HS-27A (cell line): ENCODE results near the gene GGT7.
"Not testable (repeated sequence)": the region's sequence is repeated elsewhere in the genome, so short reads cannot be mapped to it uniquely, and the experiment has no call there.

Experiments used
- DNase-seq: peaks from one replicate; pipeline ENCODE4 v3.0.0-alpha.2; 2012; ENCODE audit warnings: low read depth, missing footprints

GGT7 gene

DNA sequence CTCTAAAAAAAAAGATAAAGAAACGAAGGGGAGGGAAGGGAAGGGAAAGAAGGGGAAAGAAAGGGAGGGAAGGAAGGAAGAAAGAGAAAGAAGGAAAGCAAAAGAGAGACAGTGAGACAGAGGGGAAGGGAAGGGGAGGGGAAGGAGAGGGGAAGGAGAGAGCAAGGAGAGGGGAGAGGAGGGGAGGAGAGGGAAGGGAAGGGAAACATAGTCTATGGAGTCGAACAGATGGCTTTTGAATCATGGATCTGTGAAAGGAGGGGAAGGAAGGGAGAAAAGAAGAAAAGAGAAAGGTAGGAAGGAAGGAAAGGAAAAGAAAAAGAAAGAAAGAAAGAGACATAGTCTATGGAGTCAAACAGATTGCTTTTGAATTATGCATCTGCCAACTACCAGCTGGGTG, 30.5 kb downstream of the GGT7 start:
- no peak for DNase-seq

DNA sequence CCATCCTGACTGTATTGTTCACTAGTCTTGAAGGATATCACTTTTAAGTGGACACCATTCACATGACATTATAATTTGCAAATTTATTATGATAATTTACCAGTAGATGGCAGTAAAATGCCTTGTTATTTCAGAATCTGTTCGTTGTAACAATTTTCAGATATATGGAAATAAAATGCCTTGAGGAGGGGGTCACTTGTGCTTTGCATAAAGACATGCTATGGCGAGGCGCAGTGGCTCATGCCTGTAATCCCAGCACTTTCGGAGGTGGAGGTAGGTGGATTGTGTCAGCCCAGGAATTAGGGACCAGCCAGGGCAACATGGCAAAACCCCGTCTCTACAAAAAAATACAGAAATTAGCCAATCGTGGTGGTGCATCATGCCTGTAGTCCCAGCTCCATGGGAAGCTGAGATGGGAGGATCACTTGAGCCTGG, 38.2 kb downstream of the GGT7 start:
- DNase-seq: peak; percentile 14

DNA sequence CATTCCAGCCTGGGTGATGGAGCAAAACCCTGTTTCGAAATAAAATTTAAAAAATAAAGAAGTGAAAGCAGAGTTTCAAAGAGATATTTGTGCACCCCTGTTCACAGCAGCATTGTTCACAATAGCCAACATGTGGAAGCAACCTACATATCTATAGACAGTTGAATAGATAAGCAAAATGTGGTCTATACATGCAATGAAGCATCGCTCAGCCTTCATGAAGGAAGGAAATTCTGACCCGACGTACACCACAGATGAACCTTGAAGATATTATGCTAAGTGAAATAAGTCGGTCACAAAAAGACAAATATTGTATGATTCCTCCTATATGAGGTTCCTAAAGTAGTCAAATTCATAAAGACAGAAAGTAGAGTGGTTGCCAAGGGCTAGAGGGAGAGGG, 40.7 kb downstream of the GGT7 start:
- no peak for DNase-seq

DNA sequence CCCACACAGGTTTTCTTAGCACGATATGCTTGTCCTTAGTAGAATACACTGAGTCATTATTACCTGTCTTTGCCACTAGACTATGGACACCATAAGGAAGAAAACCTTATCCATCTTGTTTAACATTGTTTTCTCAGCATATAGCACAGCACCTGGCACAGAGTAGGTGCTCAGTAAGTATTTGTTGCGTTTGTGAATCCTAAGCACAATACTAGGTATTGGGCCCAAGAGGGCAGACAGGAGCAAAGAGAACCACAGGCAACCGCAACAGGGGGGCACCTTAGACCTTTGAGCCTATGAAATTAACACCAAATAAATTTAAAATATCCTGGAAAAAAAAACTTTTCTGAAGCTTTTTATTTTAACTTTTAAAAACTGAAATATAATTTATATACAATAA, 43.5 kb downstream of the GGT7 start:
- DNase-seq: no peak

DNA sequence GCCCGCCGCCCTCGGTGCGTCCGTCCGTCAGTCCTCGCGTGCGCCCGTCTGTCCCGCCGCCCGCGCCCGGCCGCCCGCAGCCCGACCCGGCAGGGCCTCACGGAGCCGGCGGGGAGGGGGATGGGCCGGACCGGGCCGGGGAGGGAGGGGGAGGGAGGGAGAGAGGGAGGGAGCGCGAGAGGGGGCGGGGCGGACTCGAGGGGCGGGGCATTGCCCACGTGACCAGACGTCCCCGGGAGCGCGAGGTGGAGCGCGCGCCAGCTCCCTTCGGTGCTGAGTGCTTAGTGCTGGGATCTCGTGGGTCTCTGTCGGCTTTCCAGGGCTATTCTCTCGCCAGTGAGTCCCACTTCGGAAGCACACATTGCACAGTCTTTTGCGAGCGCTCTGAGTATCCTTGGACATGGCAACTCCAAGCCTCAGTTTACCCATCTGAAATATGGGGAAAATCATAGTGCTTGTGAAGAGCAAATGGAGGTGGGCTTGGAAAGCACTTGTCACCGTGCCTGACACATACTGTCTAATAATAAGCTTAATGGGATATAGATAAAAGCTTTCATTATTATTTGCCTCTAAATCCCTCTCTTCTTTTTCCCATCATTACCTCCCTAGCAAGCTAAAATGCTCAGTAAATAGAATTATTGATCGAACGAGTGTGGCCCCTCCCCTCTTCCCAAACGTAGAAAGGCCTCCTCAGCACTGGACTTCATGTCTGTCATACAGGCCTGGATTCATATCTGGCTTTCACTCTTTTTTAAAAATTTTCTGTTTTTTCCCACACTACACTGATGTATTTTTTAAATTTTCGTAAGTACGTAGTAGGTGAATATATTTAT, 46.9 kb downstream of the GGT7 start, which contains the start of gene NCOA6:
NCOA6 (minus strand) TSS at position 122 of the 833 bp plus-strand sequence. CDS start 43,296 bp downstream, outside the sequence.
- peak; percentile 51 for DNase-seq

DNA sequence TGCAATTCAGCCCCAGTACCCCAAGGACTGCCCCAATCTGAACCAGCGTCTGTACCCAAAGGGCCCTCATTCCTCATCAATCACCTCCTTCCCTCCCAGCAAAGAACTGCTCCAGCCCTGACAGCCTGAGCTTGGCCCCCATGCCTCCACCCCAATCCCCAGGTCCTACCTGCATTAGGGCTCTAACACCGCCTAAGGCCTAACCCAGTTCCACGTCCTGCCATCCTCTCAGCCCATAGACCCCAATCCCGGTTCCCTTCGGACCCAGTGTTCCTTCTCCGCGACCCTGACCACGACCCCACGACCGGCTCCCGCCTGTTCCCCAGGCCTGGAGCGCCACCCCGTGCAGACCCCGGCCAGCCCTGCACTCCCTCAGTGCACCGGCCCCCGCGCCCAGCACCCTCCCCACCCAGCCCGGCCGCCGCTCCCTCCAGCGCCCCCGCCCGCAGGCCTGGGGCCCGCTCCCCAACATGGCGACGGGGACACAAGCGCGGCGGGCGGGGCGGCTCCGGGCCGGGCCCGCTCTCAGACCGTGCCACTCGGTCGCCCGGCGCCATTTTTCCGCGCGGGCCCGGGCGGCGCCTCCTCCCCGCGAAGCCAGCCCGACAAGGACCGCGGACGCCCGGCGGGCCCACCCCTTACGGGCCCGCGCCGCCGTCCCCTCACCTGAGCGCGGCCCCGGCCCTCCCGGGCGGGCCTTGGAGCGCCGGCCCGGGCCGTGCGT, 47.7 kb downstream of the GGT7 start:
- DNase-seq: peak; percentile 20

DNA sequence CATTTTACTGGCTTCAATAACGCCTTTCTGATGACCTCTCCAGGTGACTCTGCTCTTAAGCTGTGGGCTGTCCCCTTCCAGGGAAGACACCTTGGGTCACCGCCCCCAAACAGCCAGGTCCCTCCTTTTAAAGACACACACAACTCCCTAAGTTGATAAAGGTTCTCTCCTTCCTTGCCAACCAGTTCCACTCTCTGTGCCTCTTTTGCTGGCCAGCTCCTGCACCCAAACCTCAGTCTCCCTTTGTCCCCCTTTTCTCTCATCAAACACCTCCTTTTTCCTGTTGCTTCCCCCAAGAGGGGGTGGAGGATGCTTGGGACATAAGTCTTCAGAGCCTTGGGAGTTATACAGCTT, 48.2 kb downstream of the GGT7 start:
- DNase-seq: peak; percentile 45

DNA sequence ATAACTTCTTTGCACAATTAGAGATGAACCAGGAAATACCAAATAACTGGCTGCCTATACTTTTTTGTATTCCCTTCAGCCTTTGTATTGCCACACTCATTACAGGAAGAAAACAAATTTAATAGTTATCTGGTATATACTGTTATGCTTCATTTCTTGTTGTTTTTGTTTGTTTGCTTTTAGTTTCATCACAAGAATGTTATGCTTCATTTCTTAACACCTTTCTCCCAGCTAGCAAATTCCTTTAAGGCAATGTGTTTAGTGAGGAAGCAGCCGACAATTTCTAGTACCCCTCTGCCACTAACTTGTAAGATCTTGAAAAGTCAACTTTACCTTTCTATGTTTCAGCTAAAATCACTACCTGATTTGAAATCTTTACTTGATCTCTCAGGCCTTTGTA, 48.6 kb downstream of the GGT7 start:
- DNase-seq: no peak

DNA sequence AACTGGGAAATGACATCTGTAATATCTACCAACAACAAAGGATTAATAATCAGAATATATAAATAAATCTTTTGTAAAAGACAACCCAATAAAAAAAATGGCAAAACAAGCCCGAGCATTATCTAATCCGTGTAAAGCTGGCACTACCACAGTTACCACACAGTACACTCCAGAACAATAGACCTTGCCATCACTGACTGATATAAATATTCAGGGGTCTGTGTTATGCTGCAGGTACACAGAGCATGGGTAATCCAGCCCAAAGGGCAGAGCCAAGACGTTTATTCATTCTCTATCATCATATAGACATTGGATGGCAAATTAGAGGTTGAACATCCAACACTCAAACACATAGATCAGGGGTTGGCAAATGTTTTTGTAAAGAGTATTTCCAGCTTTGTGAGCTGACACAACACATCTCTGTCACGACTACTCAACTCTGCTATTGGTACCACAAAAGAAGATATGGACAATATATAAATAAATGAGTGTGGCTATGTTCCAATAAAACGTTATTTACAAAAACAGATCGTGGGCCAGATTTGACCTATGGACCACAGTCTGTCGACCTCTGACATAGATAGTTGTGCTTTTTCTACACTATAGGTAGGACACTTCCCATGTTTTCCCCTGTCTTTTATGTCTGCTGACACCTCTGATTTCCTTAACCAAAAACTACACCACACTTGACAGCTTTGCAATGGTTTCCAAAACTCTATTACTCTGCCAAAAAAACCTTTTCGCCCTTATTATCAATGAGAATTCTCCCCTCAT, 51.7 kb downstream of the GGT7 start:
- DNase-seq: no peak

DNA sequence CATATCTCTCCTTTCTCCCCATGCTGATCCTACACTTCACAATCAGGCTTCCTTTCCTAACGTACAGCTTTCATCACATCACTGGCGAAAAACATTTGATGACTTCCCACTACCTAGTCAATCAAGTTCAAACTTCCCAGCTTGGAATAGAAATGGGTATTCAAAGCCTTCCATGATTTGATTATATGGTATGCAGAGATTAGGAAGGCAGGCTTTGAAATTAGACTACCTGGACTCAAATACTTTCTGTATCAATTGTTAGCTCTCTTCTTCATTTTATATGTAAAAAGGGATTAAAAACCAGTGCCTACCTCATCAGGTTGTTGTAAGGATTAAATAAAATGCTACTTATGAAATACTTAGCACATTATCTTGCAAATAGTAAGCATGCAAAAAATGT, 54.9 kb downstream of the GGT7 start:
- no peak for DNase-seq

DNA sequence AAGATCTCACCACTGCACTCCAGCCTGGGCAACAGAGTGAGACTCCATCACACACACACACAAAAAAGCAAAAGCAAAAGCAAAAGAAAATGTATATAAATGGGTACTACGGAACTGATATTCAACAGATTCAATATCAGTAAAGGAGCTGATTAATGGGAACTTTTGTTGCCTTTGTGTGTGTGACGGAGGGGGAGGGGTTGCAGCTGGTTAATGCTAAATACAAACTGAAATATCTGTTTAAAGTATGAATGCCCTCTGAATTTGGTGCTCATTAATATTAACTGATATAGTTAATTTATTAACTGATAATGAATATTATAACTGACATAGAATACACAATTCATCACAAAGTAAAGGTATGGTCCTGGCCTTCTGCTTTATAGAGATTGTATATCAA, 55.6 kb downstream of the GGT7 start:
- no peak for DNase-seq

DNA sequence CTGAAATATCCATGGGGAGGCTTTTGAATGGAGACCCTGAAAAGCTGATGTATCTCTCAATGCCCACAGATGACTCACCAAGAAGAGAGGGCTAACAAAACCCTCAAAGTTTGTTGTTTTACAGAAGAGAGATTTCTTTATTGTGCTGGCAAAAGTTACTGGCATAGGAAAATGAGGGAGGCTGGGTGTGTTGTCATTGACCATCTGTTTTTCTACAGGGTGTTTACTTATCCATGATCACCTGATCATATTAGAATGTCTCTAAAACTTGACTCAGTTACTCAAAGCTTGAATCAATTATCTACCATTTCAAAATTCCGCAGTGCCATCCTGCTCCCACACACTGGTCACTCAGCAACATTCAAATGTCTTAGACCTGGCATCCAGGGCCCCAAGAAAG, 57.0 kb downstream of the GGT7 start:
- DNase-seq: no peak

DNA sequence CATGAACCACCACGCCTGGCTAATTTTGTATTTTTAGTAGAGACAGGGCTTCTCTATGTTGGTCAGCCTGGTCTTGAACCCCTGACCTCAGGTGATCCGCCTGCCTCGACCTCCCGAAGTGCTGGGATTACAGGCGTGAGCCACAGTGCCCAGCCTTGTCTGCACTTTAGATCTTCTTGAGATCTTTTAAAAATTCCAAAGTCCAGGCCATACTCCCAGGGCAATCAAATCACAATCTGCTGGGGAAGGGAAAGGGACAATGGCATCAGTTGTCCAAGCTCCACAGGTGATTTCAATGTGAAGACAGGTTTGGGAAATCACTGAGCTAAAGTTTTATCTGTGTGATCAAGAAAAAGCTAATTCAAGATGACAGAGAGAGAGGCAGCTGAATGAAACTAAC, 64.1 kb downstream of the GGT7 start:
- DNase-seq: no peak

DNA sequence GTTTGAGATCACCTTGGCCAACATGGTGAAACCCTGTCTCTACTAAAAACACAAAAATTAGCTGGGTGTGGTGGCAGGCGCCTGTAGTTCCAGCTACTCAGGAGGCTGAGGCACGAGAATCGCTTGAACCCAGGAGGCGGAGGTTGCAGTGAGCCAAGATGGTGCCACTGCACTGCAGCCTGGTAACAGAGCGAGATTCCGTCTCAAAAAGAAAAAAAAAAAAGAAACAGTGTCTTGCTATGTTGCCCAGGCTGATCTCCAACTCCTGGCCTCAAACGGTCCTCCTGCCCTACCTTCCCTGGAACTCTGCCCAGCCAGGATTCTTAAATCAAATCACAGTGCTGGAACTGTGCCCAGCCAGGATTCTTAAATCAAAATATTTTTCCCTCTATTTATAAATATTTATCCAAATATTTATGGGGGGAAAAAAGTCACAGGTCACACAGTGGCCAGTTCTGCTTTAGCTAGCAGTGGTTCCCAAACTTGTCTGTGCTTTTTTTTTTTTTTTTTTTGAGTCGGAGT, 64.7 kb downstream of the GGT7 start:
- DNase-seq: not testable (repeated sequence)

DNA sequence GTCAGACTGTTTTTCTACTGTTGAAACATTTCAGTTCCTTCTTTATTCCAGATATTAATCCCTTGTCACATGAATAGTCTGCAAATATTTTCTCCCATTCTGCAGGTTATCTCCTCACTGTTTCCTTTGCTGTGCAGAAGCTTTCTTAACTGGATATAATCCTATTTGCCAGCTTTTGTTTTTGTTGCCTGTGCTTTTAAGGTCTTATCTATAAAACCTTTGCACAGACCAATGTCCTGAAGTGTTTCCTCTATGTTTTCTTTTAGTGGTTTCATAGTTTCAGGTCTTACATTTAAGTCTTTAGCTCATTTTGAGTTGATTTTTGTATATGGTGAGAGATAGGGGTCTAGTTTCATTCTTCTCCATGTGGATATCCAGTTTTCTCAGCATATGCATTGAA, 66.4 kb downstream of the GGT7 start:
- DNase-seq: no peak

DNA sequence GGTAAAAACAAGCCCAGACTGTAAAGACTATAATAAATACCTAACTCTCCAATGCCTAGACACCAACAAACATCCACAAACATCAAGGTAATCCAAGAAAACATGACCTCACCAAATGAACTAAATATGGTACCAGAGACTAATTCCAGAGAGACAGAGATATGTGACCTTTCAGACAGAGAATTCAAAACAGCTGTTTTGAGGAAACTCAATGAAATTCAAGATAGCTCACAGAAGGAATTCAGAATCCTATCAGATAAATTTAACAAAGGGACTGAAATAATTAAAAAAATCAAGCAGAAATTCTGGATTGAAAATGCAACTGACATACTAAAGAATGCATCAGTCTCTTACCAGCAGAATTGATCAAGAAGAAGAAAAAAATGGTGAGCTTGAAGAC, 73.8 kb downstream of the GGT7 start:
- no peak for DNase-seq

DNA sequence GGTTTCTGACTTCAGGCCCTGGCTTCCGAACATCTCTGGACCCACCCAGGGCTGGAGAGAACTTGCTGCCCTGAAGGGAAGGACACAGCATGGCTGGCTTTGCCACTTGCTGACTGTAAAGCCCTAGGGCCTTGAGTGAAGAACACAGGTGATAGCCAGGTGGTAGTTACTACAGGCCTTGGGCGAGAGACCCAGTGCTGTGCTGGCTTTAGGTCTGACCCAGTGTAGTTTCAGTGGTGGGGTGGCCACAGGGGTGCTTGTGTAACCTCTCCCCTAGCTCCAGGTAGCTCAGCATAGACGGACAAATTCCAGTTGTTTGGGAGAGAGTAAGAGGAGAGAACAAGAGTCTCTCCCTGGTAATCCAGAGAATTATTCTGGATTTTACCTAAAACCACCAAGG, 74.3 kb downstream of the GGT7 start:
- no peak for DNase-seq

DNA sequence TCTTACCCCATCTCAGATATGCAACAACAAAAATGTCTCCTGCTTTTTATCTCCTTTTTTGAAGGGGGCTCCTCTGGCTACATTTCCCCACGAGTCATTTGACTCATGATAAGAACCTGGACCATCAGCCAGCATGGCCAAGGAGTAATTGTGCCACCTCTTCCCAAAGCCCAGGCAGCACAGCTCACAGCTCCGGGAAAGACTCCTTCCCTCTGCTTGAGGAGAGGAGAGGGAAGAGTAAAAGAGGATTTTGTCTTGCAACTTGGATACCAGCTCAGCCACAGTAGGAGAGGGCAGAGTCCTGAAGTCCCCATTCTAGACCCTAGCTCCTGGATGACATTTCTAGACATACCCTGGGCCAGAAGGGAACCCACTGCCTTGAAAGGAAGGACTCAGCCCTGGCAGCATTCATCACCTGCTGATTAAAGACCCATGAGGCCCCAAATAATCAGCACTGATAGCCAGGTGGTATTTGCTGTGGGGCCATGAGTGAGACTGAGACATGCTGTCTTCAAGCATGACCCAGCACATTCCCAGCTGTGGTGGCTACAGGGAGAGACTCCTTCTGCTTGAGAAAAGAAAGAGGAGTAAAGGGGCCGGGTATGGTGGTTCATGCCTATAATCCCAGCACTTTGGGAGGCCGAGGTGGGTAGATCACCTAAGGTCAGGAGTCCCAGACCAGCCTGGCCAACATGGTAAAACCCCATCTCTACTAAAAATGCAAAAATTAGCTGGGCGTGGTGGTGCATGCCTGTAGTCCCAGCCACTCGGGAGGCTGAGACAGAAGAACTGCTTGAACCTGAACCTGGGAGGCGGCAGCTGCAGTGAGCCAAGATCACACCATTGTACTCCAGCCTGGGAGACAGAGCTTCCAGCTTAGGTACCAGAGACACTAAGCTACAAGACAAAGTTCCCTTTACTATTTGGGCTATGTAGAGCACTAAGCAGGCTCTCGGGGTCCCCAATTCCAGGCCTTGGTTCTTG, 75.4 kb downstream of the GGT7 start:
- no peak for DNase-seq
